Prostate gland (tissue), 2 donors: ENCODE data around the gene SAMMSON. TPM values are rescaled to one million over a fixed set of nuclear protein-coding genes. Genes with fewer than 3 reads are reported as not detected.

ENCODE experiments used
- DNase-seq: peaks from one replicate; pipeline ENCODE4 v3.0.0-alpha.2; 2019; ENCODE audit warnings: low spot score
- H3K27ac ChIP-seq, 2 donors: fragments of 200-600 bp; sonication (generic); 2 replicates each; pipeline ENCODE4 v1.5.1; 2017 to 2019
- H3K27me3 ChIP-seq: fragments of 200-600 bp; sonication (generic); replicated peaks from 2 replicates; pipeline ENCODE4 v1.5.1; 2019; ENCODE audit not compliant: insufficient read depth
- H3K36me3 ChIP-seq, 2 donors: fragments of 200-600 bp; sonication (generic); 1 replicate in 1 of 2; 2 replicates in 1 of 2; pipeline versions ENCODE4 v1.5.1 to v1.8.1; 2017 to 2019
- H3K4me1 ChIP-seq: fragments of 200-600 bp; sonication (generic); replicated peaks from 2 replicates; pipeline ENCODE4 v1.5.1; 2019
- H3K4me3 ChIP-seq, 2 donors: fragments of 200-600 bp; sonication (generic); 2 replicates each; pipeline ENCODE4 v1.5.1; 2017 to 2019
- H3K9me3 ChIP-seq: fragments of 200-600 bp; sonication (generic); 2 replicates; pipeline ENCODE4 v1.5.1; 2017
- POLR2A ChIP-seq: fragments of 450-650 bp; IDR thresholded peaks from one replicate; pipeline ENCODE4 v1.6.1; 2016; ENCODE audit warnings: antibody characterized with exemption, mild to moderate bottlenecking
- POLR2AphosphoS5 ChIP-seq: sonication (generic); formaldehyde crosslinking; IDR thresholded peaks from one replicate; pipeline ENCODE4 v1.6.1; 2017; ENCODE audit warnings: antibody characterized with exemption
- WGBS: methylation state at CpG from one replicate; pipeline ENCODE4 v1.1.5; 2018; 5-methylcytosine and 5-hydroxymethylcytosine counted together
- intact Hi-C: fragments of 100-400 bp; cut with DNase I; formaldehyde crosslinking; loops from one replicate; pipeline ENCODE4 v1.14.2; 2022
- total RNA-seq, 2 donors: library from RNA; depleted of rRNA; stranded (reverse); fragments of >200 nt; gene quantifications; one replicate each; pipeline ENCODE4 v1.1.0, GENCODE V29; 2016
- TF ChIP-seq, protein P1 (sequence below), 4 experiments: fragments of 200-600 bp in 2 of 4; fragments of 450-650 bp in 2 of 4; sonication (generic) in 2 of 4; IDR thresholded peaks; 1 replicate in 3 of 4; 2 replicates in 1 of 4; pipeline ENCODE4 v1.5.1; 2016 to 2019; ENCODE audit warnings: antibody characterized with exemption in 4 of 4, mild to moderate bottlenecking in 2 of 4, moderate library complexity in 2 of 4

SAMMSON gene
- total RNA-seq, 2 donors from 2014 or later, result 0.14 to 2.8 TPM

DNA sequence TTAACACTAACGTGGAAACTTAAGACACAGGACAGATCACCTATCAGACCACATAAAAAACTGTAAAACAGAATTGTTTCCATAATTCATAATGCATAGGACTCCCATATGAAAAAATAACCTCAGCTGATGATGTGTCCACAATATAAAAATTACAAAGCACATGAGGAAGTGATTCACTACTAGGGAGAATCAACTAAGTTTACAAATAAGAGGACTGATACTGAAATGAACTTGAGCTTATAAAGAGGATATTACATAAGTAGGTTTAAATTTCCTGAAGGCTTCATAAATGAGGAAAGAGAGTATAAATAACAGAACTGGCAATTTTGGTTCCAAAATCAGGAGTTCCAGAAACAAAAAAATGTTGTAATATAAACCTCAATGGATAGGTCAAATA, 111.9 kb downstream of the SAMMSON start:
- intact Hi-C loops, result no loop called here

DNA sequence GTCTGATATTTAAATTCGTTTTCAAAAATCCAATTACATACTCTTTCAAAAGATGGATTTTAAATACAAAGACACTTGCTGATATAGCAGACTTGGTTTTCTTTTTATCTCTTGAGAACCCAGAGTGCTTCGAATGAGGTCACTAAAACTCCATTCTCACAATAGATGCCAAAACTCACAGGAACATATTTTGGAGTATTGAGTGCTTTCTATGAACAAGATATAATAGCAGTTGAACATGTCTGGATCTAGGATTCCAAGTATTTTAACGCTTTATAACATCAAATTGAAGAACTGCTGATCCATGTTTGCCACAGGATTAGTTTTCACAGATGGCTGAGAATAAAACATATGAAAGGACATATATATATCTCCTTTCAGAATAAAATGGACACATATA, 113.2 kb downstream of the SAMMSON start:
- intact Hi-C loops, result no loop called here
- no peak overlapping the region for H3K27ac ChIP-seq
- 73% methylated on average over 3 of the region's 3 CpGs for whole genome bisulfite sequencing
- no peaks in the 10 kb centered on the region for H3K4me1 ChIP-seq
- TF ChIP-seq, protein P1, sequence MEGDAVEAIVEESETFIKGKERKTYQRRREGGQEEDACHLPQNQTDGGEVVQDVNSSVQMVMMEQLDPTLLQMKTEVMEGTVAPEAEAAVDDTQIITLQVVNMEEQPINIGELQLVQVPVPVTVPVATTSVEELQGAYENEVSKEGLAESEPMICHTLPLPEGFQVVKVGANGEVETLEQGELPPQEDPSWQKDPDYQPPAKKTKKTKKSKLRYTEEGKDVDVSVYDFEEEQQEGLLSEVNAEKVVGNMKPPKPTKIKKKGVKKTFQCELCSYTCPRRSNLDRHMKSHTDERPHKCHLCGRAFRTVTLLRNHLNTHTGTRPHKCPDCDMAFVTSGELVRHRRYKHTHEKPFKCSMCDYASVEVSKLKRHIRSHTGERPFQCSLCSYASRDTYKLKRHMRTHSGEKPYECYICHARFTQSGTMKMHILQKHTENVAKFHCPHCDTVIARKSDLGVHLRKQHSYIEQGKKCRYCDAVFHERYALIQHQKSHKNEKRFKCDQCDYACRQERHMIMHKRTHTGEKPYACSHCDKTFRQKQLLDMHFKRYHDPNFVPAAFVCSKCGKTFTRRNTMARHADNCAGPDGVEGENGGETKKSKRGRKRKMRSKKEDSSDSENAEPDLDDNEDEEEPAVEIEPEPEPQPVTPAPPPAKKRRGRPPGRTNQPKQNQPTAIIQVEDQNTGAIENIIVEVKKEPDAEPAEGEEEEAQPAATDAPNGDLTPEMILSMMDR (IDR thresholded peaks at IDR 0.05), result no peak
- TF ChIP-seq POLR2A (no peak), POLR2AphosphoS5 (no peak)
- H3K27me3 ChIP-seq, result no peaks in the 10 kb centered on the region
- H3K4me3 ChIP-seq, result no peak overlapping the region
- H3K9me3 ChIP-seq, result no peaks in the 10 kb centered on the region
- DNase-seq, result no peak
- H3K36me3 ChIP-seq, result no peaks in the 10 kb centered on the region

More for the DNA sequence above, 111.9 kb downstream of the SAMMSON start:
- no peak overlapping the region for H3K4me3 ChIP-seq
- no peak for DNase-seq
- TF ChIP-seq POLR2A (no peak), POLR2AphosphoS5 (no peak)
- TF ChIP-seq, protein P1 (IDR thresholded peaks at IDR 0.05), result no peak
- H3K4me1 ChIP-seq, result no peaks in the 10 kb centered on the region
- H3K27ac ChIP-seq, result no peak overlapping the region
- H3K9me3 ChIP-seq, result no peaks in the 10 kb centered on the region
- H3K27me3 ChIP-seq, result no peaks in the 10 kb centered on the region
- H3K36me3 ChIP-seq, result no peaks in the 10 kb centered on the region
- WGBS, result 86% methylated on average over 1 of the region's 1 CpG

DNA sequence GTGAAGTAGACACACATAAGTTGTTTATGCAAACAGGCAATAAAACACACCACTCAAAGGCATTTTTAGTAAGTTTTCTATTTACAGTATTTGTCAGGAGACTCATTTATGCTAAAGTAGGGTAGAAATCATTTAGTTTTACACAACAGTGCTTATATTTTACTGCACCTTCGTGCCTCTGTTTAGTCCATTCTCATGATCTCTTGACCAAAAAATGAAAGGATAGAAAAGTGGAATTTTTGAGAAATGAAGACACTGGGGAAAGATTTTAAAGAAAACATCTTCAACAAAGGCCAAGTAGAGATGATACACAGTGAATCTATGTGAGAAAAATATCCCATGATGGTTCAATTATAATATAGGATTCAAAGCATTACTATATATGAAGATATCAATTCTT, 114.9 kb downstream of the SAMMSON start:
- TF ChIP-seq, protein P1 (IDR thresholded peaks at IDR 0.05), result no peak
- TF ChIP-seq POLR2A (no peak), POLR2AphosphoS5 (no peak)
- Histone ChIP-seq H3K27me3 (no peaks in the 10 kb centered on the region), H3K4me1 (no peaks in the 10 kb centered on the region), H3K4me3 (no peak overlapping the region), H3K9me3 (no peaks in the 10 kb centered on the region), H3K27ac (no peak overlapping the region), H3K36me3 (no peaks in the 10 kb centered on the region)
- DNase-seq, result no peak
- WGBS, result 87% methylated on average over 1 of the region's 1 CpG
- intact Hi-C loops, result no loop called here

DNA sequence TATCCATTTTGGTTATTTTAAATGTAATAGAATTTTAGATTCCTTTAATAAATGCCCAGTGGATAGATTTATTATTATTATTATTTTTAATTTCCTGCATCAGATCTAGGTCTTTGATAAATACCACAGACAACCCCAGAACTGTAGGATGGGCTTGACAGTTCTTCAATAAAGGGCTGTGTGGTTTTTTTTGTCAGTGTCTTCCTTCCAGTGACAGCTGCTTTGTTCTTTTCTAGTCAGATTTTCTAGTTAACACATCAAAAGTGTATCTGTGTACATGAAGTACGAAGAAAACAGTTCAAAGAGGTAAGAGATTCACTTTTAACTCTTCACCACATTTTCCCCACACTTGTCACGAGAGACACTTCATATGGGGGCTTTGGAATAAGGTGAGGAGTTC, 120.3 kb downstream of the SAMMSON start:
- H3K4me1 ChIP-seq, result no peaks in the 10 kb centered on the region
- no peaks in the 10 kb centered on the region for H3K36me3 ChIP-seq
- no peaks in the 10 kb centered on the region for H3K9me3 ChIP-seq
- TF ChIP-seq POLR2A, result no peak
- TF ChIP-seq POLR2AphosphoS5, result no peak
- TF ChIP-seq, protein P1 (IDR thresholded peaks at IDR 0.05), result no peak
- 77% methylated on average over 2 of the region's 2 CpGs for WGBS
- no peak overlapping the region for H3K4me3 ChIP-seq
- intact Hi-C loops, result no loop called here
- H3K27ac ChIP-seq, result no peak overlapping the region
- no peaks in the 10 kb centered on the region for H3K27me3 ChIP-seq
- no peak for DNase-seq
